HG02763 (cell line): ENCODE data around the gene KLK2.
A peak's percentile ranks its signal among the peaks of the same experiment; 100 is the strongest.
"Not testable (repeated sequence)": the region's sequence is repeated elsewhere in the genome, so short reads cannot be mapped to it uniquely, and the experiment has no call there.

Experiments
- ATAC-seq: cut with Tn5 transposase; IDR thresholded peaks from one replicate; pipeline ENCODE4 v1.9.1; 2021; ENCODE audit warnings: mild to moderate bottlenecking, moderate library complexity; ENCODE audit not compliant: unreplicated experiment

The KLK2 gene

DNA sequence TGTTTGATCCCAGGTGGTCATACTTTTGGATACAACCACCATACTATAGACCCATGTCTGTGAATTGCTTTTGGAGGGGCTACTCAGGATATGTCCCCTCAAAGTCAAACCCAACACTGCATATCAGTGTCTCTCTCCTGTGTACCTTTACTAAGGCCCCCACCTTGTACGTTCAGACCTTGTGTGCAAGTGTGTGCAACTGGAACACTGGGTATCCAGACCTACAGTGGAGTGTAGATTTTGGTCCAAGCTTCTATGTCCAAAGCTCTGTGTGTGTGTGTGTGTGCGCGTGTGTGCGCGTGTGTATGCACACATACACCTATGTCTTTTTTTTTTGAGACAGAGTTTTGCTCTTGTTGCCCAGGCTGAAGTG, 18.0 kb downstream of the KLK2 start:
- no peak for ATAC-seq

DNA sequence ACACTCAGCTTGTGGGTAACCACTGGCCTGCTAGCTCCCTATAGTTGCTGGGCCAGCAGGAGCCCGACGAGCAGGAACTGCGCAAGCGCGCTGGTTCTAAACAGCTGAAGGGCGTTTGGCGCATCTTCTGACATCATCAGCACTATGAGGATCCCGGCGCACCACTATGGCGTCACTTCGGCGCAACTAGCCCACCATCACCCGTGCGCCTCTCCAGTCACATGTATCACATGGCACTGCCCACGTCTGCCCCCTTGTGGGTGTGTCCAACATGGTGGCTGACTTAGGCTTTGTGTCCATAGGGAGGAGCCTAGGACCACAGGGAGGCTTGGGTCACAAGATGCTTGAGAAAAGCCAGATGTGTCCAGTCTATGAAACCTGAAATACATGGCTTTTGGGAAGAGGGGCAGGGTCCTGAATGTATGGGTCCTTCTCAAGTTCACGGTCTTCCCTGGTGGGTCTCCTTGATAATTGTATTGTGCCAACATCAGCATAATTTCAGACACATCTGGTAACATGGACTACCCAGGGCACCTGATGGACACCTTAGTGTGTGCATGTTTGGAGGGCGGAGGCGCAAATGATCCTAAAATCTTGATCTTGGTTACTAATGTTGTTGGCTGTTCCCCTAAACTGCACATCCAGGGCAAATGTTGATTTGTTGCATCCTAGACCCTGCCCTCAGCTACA, 20.0 kb downstream of the KLK2 start:
- no peak for ATAC-seq

DNA sequence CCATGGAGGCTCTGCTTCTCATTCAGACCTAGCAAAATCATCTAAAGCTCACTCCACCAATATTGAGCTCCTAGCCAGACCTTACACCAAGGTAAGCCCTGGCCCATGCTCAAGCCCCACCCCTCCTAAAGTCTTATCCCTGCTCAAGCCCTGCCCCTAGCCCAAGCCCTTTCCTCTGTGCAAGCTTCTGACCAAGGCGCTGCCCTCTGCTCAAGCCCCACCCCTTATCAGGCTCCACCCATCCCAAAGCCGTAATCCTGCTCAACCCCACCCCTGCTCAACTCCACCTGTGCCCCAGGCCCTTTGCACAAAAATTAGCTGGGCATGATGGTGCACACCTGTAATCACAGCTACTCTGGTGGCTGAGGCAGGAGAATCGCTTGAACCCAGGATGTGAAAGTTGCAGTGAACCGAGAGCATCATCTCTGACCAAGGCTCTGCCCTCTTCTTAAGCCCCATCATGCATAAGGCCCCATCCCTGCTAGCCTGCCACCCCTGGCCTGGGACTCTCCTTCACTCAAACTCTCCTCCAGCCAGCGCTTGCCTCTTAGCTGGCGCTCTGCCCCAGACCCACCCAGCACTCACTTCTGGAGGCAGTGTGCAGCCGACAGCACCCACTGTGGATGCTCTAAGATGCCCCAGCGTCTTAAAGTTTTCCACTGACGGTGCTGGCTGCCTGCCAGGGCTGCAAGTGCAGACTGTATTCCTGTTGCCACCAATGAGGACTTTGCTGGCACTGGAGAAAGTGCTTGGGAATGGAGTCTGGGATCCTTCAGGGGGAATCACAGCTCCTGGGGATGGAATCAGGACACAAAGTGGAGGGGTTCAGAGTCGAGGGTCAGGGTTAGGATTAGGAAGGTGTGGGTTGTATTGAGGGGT, 21.5 kb downstream of the KLK2 start:
- no peak for ATAC-seq

DNA sequence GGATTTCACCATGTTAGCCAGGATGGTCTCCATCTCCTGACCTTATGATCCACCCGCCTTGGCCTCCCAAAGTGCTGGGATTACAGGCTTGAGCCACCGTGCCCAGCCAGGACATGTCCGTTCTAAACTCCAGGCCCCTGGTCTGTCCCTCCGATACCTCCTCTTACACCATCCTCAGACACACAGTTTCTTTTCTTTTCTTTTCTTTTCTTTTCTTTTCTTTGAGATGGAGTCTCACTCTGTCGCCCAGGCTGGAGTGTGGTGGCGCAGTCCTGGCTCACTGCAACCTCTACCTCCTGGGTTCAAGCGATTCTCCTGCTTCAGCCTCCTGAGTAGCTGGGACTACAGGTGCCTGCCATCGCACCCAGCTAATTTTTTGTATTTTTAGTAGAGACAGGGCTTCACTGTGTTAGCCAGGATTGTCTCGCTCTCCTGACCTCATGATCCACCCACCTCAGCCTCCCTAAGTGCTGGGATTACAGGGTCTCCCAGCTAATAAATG, 22.9 kb downstream of the KLK2 start:
- ATAC-seq: not testable (repeated sequence)

DNA sequence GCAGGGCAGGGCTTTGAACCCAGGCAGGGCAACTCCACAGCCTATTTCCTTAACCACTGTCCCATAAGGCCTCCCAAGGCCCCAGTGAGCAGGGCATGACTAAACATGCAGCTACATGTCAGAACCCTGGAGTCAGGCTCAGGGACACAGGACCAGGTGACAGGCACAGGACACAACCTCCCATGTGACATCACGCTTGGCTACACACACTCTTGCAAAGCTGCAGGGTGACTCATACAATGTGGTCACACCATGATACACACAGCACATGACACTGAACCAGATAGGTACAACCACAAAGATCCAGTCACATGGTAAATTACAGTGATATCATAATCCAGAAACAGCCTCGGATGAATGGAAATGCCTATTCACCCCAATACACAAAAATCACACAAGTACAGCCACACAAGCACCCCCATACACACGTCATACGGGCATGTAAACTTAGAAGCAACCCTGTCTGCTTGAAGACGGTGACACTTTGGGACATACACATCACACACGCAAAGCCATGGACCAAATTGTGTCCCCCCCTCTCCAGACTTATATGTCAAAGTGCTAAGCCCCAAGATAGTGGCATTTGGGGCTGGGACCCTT, 23.5 kb downstream of the KLK2 start:
- ATAC-seq: peak; percentile 84

DNA sequence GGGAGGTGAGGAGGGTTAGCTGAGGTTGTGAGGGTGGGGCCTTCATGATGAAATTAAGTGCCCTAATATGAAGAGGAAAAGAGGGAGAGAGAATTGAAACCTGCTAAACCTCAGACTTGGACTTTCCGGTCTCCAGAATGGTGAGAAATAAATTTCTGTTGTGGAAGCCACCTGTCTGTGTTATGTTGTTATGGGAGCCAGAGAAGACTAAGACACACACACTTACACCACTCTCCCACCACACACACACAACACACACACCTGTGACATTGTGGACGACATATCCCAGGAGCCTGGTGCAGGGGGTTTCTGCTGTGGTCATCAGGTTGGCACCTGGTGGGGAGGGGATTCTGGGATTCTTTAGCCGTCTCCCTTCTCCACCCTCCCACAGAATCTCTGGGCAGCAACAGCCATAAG, 24.0 kb downstream of the KLK2 start:
- ATAC-seq: peak; percentile 13

DNA sequence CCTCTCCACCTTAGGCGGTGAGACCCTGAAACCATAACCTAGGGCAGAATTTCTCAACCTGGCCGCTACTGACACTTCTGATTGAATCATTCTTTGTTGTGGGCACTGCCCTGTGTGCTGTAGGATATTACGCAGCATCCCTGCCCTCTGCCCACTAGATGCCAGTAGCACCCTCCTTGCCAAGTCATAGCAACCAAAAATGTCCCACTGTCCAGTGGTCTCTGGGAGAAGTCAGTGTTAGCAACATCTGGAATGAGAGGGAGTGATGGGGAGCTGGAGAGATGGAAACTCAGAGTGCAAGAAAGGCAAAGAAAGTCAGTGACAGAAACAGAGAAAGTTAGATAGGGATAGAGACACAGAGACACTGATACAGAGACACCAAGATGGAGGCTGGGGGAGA, 24.4 kb downstream of the KLK2 start:
- ATAC-seq: peak; percentile 3

DNA sequence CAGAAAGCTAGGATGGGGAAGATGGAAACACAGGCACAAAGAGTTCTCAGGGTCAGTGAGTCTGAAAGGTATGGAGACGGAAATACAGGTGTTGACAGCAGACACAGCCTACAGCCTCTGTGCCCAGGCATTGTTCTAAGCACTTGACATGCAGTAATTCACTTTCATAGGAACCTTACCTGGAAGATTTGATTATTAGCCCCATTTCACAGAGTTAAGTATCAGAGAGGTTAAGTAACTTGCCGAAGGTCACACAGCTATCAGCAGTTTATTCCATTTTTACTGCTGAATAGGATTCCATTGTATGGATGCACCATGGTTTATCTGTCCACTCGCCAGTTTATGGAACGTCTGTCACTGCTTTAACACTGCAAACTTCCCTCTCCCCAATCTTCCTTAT, 24.8 kb downstream of the KLK2 start:
- ATAC-seq: no peak

DNA sequence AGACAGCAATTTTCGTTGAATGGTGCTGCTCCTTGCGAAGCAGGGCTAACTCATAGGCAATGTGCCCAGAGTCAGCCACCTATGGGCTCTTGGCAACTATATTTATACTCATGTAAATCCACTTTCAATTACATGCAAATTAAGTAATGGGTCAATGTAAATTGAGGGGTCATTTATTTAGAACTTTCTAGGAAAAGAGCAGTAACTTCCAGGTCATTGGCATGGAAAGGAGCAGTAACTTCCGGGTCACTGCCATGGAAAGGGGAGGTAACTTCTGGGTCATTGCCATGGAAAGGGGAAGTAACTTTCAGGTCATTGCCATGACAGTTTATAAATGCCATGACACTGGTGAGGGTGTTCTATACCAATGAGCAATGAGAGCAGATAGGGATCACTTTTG, 26.3 kb downstream of the KLK2 start:
- no peak for ATAC-seq

DNA sequence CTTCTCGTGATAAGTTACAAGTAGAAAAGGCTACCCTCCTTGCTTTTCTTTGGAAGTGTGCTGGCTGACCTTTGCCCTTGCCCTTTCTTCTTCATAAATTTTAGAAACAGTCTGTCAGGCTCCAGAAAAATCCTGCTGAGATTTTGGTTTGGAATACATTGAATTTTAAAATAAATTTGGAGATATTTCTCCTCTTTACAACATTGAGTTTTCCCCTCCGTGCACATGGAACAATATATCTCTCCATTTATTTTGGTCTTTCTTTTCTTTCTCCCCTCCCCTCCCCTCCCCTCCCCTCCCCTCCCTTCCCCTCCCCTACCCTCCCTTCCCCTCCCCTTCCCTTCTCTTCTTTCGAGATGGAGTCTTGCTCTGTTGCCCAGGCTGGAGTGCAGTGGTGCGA, 29.4 kb downstream of the KLK2 start:
- ATAC-seq: no peak

DNA sequence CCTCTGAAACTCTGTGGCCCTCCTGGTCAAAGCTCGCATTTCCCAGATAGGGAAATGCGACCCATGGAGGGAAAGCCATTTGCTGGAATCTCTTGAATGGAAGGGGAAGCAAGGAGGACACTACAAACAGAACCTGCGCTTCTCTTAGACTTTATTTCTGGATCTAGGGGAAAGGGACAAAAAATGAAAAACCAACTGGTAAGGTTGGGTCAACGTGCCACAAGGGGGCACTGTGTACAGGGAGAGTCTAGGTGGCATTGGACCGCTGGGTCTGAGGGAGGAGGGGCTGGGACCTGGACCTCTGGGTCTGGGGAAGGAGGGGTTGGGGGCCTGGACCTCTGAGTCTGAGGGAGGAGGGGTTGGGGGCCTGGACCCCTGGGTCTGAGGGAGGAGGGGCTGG, 33.0 kb downstream of the KLK2 start:
- no peak for ATAC-seq

DNA sequence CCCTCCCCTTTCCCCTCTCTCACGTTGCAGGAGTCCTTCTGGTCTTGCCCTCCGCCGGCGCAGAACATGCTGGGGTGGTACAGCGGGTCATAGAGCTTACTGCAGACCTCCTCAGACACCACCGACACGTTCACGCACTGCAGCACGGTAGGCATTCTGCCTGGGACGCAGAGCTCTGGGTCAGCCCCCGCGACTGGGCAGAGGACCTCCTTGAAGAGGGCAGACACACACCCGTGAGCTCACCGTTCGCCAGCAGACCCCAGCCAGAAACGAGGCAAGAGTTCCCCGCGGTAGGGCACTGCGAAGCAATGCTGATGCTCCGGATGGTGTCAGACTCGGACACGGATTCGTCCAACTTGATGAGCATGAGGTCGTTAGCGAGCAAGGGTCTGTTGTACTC, 35.1 kb downstream of the KLK2 start:
- ATAC-seq: no peak

DNA sequence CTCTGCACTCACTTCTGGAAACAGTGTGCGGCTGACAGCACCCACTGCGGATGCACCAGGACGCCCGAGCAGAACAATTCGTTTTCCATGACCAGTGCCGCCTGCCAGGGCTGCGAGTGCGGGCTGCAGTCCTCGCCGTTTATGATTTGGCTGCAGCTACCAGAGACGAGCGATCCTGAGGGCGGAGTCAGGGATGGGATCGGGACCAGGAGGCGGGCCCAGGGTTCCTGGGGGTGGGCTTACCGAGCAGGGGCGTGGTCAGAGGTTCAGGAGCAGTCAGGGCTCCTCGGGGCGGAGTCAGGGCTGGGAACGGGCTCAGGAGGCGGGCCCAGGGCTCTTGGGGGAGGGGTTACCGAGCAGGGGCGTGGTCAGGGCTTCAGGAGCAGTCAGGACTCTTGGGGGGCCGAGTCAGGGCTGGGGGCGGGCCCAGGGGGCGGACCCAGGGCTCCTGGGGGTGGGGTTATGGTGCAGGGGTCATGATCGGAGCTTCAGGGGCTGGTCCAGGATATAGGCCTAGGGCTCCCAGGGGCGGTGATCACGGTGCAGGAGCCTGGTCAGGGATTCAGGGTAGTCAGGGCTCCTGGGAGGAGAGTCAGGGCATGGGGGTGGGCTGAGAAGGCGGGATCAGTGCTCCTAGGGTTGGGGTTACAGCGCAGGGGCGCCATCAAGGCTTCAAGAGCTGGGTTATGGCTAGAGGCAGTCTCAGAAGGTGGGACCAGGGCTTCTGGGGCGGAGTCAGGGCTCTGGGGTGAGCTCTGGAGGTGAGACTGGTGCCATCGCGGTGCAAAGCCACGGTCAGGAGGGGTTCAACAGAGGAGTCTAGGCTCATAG, 36.2 kb downstream of the KLK2 start:
- ATAC-seq: no peak

DNA sequence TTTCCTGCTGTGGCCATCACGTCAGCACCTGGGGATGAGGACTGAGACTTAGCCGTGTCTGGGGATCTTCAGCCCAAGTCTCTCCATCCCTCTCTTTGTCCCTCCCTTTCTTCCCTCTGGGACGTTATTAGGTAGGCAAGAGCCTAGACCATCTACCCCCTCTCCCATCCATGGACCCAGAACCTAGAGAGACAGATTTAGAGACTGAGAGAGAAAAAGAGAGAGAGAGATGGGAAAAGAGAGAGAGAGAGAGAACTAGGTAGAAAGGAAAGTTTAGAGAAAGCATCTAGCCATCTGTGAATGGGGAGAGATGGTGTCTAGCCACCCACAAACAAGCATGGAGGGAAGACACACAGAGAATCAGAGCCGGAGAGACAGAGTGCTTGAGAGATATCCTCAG, 37.5 kb downstream of the KLK2 start:
- ATAC-seq: no peak

DNA sequence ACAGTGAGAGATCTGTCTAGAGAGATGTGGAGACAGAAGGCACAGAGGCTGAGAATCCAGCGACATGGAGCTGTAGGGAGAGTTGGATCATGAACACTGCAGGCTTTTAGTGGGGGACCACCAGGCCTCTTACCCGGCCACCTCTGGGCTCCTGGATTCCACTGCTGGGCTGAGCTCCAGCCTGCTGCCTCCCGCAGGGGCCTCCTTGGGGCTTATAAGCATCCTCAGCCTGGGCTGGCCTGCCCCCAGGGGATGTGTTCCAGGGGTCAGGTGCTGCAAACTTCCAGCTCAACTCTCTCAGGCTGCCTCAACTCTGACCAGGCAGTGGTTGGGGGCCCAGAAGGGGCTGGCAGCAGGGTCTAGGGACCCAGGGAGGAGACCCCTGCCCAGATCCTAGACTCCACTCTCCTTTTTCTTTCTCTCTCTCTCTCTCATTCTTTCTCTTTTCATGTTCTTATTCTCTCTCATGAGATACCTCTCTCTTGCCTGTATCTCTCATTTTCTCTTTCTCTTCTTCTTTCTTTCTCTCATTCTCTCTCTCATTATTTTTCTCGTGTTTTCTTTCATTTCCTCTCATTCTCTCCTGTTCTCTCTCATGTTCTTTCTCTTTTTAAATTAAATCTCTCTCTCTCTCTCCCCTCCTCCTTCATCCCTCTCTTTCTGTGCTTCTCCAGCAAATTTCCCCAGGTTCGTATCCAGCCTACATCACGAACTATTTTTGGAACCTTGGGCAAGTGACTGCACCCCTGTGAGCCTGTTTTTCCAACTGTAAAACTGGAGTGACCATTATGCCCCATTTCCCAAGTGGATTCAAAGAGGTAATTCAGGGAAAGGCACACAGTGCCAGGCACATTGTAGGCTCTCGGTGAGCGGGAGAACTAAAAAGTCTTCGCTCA, 38.2 kb downstream of the KLK2 start, which contains the start of gene KLK4:
TSS of gene KLK4 (minus strand) at position 190 of the 896 bp plus-strand sequence. CDS start 657 bp downstream, outside the sequence.
- ATAC-seq: no peak

DNA sequence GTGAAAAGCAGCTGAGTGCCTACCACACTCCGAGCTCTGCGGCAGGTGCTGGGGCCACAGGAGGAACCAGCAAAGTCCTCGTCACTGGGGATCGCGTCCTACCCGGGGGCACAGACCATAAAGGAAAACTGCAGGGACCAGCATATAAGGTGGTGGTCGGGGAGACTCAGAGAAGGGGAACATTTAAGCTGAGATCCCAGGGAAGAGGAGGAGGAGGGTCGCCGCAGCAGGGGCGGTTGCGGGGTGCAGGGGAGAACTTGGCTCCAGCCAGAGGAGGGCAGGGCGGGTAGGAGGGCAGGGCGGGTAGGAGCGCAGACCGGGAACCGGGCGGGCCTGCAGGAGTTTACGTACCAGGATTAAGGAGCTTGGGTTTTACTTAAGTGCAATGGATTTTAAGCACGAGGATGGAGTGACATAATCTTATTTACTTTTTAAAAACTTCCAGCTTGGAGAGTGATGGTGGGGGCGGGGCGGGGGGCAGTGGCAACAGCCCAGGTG, 38.9 kb downstream of the KLK2 start:
- no peak for ATAC-seq

DNA sequence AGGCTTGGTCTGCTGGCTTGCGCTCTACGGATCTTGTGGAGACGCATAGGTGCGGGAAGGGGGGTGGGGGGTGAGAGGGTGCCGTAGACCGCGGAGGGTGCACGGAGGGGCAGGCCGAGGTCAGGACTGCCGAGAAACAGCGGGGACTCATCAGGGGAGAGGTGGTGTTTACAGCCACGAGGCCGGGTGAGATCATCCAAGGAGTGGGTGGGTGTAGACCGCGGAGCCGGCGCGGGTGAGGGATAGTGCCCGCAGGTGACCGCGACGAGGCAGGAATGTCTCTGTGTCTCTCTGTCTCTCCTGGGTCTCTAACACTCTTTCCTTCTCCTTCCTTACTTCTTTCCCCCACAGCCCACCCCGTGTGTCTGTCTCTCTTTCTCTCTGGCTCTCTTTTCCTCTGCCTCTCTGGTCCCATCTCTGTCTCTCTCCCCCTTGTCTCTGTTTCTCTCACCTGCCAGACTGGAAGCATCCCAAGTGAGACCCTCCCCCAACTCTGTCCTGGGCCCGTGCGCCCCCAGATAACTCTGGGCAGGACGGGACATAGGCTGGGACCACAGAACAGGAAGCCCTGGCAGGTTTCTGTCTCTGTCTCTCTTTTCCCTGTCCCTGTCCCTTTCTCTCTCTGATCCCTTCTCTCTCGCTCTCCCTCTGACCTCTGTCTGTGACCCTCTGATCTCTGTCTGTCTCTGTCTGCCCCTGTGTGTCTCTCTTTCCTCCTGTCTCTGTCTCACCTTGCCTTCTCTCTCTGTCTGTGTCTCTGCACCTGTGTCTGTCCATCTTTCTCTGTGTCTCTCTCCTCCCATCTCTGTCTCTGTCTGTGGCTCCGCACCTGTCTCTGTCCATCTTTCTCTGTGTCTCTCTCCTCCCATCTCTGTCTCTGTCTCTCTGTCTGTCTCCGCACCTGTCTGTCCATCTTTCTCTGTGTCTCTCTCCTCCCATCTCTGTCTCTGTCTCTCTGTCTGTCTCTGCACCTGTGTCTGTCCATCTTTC, 39.8 kb downstream of the KLK2 start:
- ATAC-seq: no peak

DNA sequence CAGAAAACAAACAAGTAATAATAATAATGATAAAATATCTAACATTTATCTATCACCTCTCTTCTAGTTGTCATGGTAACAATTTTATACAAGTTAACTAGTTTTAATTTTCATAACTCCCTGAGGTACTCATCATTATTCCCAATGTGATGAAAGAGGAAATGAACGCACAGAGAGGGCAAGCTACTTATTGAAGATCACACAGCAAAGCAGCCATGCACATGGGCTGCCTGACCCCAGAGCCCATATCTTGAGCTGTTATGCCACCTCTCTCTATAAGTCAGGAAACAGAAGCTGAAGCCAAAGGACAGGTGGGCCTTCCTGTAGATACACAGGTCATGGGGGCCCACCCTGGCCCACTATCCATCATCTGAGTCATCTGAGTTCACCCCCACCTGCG, 42.8 kb downstream of the KLK2 start:
- no peak for ATAC-seq
